WTC11 (cell line): ENCODE data around the gene PNRC1. TPM values are rescaled to one million over a fixed set of nuclear protein-coding genes. Genes with fewer than 3 reads are reported as not detected.
A peak's percentile ranks its signal among the peaks of the same experiment; 100 is the strongest.

Experiments
- ATAC-seq: fragments of 200-7000 bp; cut with Tn5 transposase; 2 replicates; pipeline ENCODE4 v1.10.0; 2021; ENCODE audit warnings: mild to moderate bottlenecking, moderate library complexity
- CTCF ChIA-PET: fragments of 300-600 bp; sonication (Branson Sonifier 250); formaldehyde crosslinking; loops from one replicate; lab custom pipeline; 2021; ENCODE audit warnings: antibody characterized with exemption; lab: Charles Lee
- POLR2A ChIA-PET: fragments of 350-600 bp; sonication (Branson Sonifier 250); formaldehyde crosslinking; loops from one replicate; lab custom pipeline; 2021; ENCODE audit warnings: antibody characterized with exemption; lab: Charles Lee
- DNase-seq: peaks from one replicate; pipeline ENCODE4 v3.0.0; 2021; ENCODE audit warnings: low spot score
- H3K27ac Mint-ChIP-seq: 2 replicates; pipeline ENCODE4 v1.8.0; 2021; ENCODE audit warnings: mixed read lengths
- H3K27me3 Mint-ChIP-seq: 2 replicates; pipeline ENCODE4 v1.8.0; 2021; ENCODE audit warnings: low read depth, mild to moderate bottlenecking, moderate library complexity, mixed read lengths
- H3K36me3 Mint-ChIP-seq: 2 replicates; pipeline ENCODE4 v1.8.0; 2021; ENCODE audit warnings: mixed read lengths
- H3K4me1 Mint-ChIP-seq: 2 replicates; pipeline ENCODE4 v1.8.0; 2022; ENCODE audit warnings: mixed read lengths
- H3K4me3 Mint-ChIP-seq: 2 replicates; pipeline ENCODE4 v1.8.0; 2021; ENCODE audit warnings: mild to moderate bottlenecking, moderate library complexity, mixed read lengths
- H3K9me3 Mint-ChIP-seq: 2 replicates; pipeline ENCODE4 v1.8.0; 2021; ENCODE audit warnings: mixed read lengths
- CBFB ChIP-seq: sonication (generic); formaldehyde crosslinking; IDR thresholded peaks from 2 replicates; pipeline ENCODE4 v1.8.1; 2022; ENCODE audit warnings: mild to moderate bottlenecking, low read depth, missing genetic modification reagents
- CREB1 ChIP-seq: sonication (generic); formaldehyde crosslinking; IDR thresholded peaks from 2 replicates; pipeline ENCODE4 v1.8.0; 2023; ENCODE audit warnings: mild to moderate bottlenecking, missing genetic modification reagents
- ETV6 ChIP-seq: sonication (generic); formaldehyde crosslinking; IDR thresholded peaks from 2 replicates; pipeline ENCODE4 v1.8.1; 2022; ENCODE audit warnings: mild to moderate bottlenecking, missing genetic modification reagents
- FOXJ3 ChIP-seq: sonication (generic); formaldehyde crosslinking; IDR thresholded peaks from 2 replicates; pipeline ENCODE4 v1.9.0; 2021; ENCODE audit warnings: missing genetic modification reagents, mild to moderate bottlenecking, borderline replicate concordance
- FOXP4 ChIP-seq: sonication (generic); formaldehyde crosslinking; IDR thresholded peaks from 2 replicates; pipeline ENCODE4 v1.8.0; 2022; ENCODE audit warnings: mild to moderate bottlenecking, missing genetic modification reagents
- JAZF1 ChIP-seq: fragments of 250-450 bp; sonication (Bioruptor Pico); IDR thresholded peaks from 2 replicates; pipeline ENCODE4 v1.9.0; 2021; ENCODE audit warnings: moderate library complexity, mild to moderate bottlenecking, inconsistent platforms
- MXD4 ChIP-seq: fragments of 250-450 bp; sonication (Bioruptor Pico); IDR thresholded peaks from 2 replicates; pipeline ENCODE4 v1.8.0; 2021; ENCODE audit warnings: mild to moderate bottlenecking, moderate library complexity, borderline replicate concordance
- NFATC4 ChIP-seq: fragments of 250-450 bp; sonication (Bioruptor Pico); IDR thresholded peaks from 2 replicates; pipeline ENCODE4 v1.9.0; 2021; ENCODE audit warnings: mild to moderate bottlenecking
- SP1 ChIP-seq: sonication (generic); formaldehyde crosslinking; conservative IDR thresholded peaks from 2 replicates; pipeline ENCODE4 v1.8.1; 2022; ENCODE audit warnings: missing genetic modification reagents
- TEAD4 ChIP-seq: sonication (generic); formaldehyde crosslinking; IDR thresholded peaks from 2 replicates; pipeline ENCODE4 v1.8.0; 2022; ENCODE audit warnings: mild to moderate bottlenecking, missing genetic modification reagents
- ZNF232 ChIP-seq: sonication (generic); formaldehyde crosslinking; IDR thresholded peaks from 2 replicates; pipeline ENCODE4 v1.8.0; 2022; ENCODE audit warnings: mild to moderate bottlenecking, missing genetic modification reagents
- ZNF396 ChIP-seq: fragments of 250-450 bp; sonication (Bioruptor Pico); IDR thresholded peaks from 2 replicates; pipeline ENCODE4 v1.8.0; 2021; ENCODE audit warnings: mild to moderate bottlenecking, moderate library complexity, borderline replicate concordance
- ZNF532 ChIP-seq: fragments of 250-450 bp; sonication (Bioruptor Pico); IDR thresholded peaks from 2 replicates; pipeline ENCODE4 v1.9.0; 2021; ENCODE audit warnings: mild to moderate bottlenecking, borderline replicate concordance
- total RNA-seq: library from RNA; stranded (reverse); gene quantifications from 3 replicates; pipeline ENCODE4 v1.2.3, GENCODE V29; 2021
- TF ChIP-seq, protein P1 (sequence below): sonication (generic); formaldehyde crosslinking; IDR thresholded peaks from 2 replicates; pipeline ENCODE4 v1.8.0; 2022; ENCODE audit warnings: mild to moderate bottlenecking, missing genetic modification reagents
- TF ChIP-seq, protein P2 (sequence below): sonication (generic); formaldehyde crosslinking; IDR thresholded peaks from 2 replicates; pipeline ENCODE4 v1.8.0; 2023; ENCODE audit warnings: missing genetic modification reagents

Gene PNRC1
- total RNA-seq, 1 experiment from 2014 or later, result 39.0 TPM

- no peak for DNase-seq
- ChIA-PET POLR2A (interaction anchor here (0.6 kb wide), 1 partner anchor 8 kb away, joined by 4 read pairs; no protein-coding TSS in a partner anchor), CTCF (no interaction called here)
- H3K36me3 Mint-ChIP-seq, result peaks cover 19% of the 10 kb centered on the region
- peaks cover 25% of the 10 kb centered on the region for H3K9me3 Mint-ChIP-seq
- H3K4me1 Mint-ChIP-seq, result peaks cover 17% of the 10 kb centered on the region
- ATAC-seq, result peak; percentile 73
- no peak for TF ChIP-seq FOXP4 (CRISPR knock-in tag)
- TF ChIP-seq, protein P1, sequence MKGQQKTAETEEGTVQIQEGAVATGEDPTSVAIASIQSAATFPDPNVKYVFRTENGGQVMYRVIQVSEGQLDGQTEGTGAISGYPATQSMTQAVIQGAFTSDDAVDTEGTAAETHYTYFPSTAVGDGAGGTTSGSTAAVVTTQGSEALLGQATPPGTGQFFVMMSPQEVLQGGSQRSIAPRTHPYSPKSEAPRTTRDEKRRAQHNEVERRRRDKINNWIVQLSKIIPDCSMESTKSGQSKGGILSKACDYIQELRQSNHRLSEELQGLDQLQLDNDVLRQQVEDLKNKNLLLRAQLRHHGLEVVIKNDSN (CRISPR knock-in tag), result no peak
- TF ChIP-seq CREB1, result no peak
- TF ChIP-seq SP1 (CRISPR knock-in tag), result no peak
- no peak for TF ChIP-seq ZNF232 (CRISPR knock-in tag)
- TF ChIP-seq, protein P2, sequence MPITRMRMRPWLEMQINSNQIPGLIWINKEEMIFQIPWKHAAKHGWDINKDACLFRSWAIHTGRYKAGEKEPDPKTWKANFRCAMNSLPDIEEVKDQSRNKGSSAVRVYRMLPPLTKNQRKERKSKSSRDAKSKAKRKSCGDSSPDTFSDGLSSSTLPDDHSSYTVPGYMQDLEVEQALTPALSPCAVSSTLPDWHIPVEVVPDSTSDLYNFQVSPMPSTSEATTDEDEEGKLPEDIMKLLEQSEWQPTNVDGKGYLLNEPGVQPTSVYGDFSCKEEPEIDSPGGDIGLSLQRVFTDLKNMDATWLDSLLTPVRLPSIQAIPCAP (CRISPR knock-in tag), result no peak
- no peak for TF ChIP-seq CBFB
- TF ChIP-seq MXD4 (CRISPR knock-in tag), result no peak
- TF ChIP-seq ETV6 (CRISPR knock-in tag), result no peak
- TF ChIP-seq JAZF1 (CRISPR knock-in tag), result no peak
- no peak for TF ChIP-seq ZNF396 (CRISPR knock-in tag)
- no peak for TF ChIP-seq TEAD4 (CRISPR knock-in tag)
- no peak overlapping the region for H3K4me3 Mint-ChIP-seq
- H3K27ac Mint-ChIP-seq, result peak overlapping the region; percentile 51; the same call in 1 of the 2 replicates
- peaks cover 14% of the 10 kb centered on the region for H3K27me3 Mint-ChIP-seq
Measured at GRCh38 chr6:89034586-89035251, 45.8 kb upstream of the PNRC1 start.

- peaks cover 17% of the 10 kb centered on the region for H3K4me1 Mint-ChIP-seq
- ATAC-seq (peak; percentile 18; the same call in 1 of the 2 replicates), DNase-seq (no peak)
- H3K27me3 Mint-ChIP-seq, result peaks cover 14% of the 10 kb centered on the region
- TF ChIP-seq ZNF532 (no peak), NFATC4 (CRISPR knock-in tag) (no peak), FOXJ3 (CRISPR knock-in tag) (no peak)
- POLR2A ChIA-PET, result interaction anchor here (0.6 kb wide), 1 partner anchor 8 kb away, joined by 4 read pairs; no protein-coding TSS in a partner anchor
- no peak overlapping the region for H3K4me3 Mint-ChIP-seq
- H3K27ac Mint-ChIP-seq, result peak overlapping the region; percentile 51; the same call in 1 of the 2 replicates
- H3K36me3 Mint-ChIP-seq, result peaks cover 19% of the 10 kb centered on the region
- peaks cover 30% of the 10 kb centered on the region for H3K9me3 Mint-ChIP-seq
- CTCF ChIA-PET, result no interaction called here
Measured at GRCh38 chr6:89035252-89036101, 45.1 kb upstream of the PNRC1 start.
